ENCODE results near the gene HOXA13.
A peak's percentile ranks its signal among the peaks of the same experiment; 100 is the strongest.

The HOXA13 gene

GRCh38 chr7:27235387-27236311 is 35.8 kb upstream of the HOXA13 start:
- DNase-seq = peak; percentile 84

GRCh38 chr7:27229448-27229847 is 29.6 kb upstream of the HOXA13 start:
- DNase-seq = no peak

GRCh38 chr7:27224983-27225934 is 25.4 kb upstream of the HOXA13 start:
- peak; percentile 50 for DNase-seq

GRCh38 chr7:27223941-27224575 is 24.2 kb upstream of the HOXA13 start:
- DNase-seq = no peak

- DNase-seq = no peak
These were observed 21.4 kb upstream of the HOXA13 start for GRCh38 chr7:27221201-27221797.

- DNase-seq = no peak
These were observed 20.6 kb upstream of the HOXA13 start for GRCh38 chr7:27220440-27220955.

- no peak for DNase-seq
These were observed 19.9 kb upstream of the HOXA13 start for GRCh38 chr7:27219821-27220220.

GRCh38 chr7:27217951-27218350 is 18.1 kb upstream of the HOXA13 start:
- no peak for DNase-seq

GRCh38 chr7:27215356-27215755 is 15.5 kb upstream of the HOXA13 start:
- DNase-seq = no peak

GRCh38 chr7:27214239-27214950 is 14.5 kb upstream of the HOXA13 start:
- no peak for DNase-seq

GRCh38 chr7:27213433-27214238 is 13.7 kb upstream of the HOXA13 start:
- no peak for DNase-seq

- DNase-seq = peak; percentile 91
These were observed 12.9 kb upstream of the HOXA13 start for GRCh38 chr7:27212497-27213432.

- DNase-seq = no peak
These were observed 11.9 kb upstream of the HOXA13 start for GRCh38 chr7:27211764-27212204.

- no peak for DNase-seq
These were observed 11.2 kb upstream of the HOXA13 start for GRCh38 chr7:27211084-27211446.

GRCh38 chr7:27210441-27211083 is 10.7 kb upstream of the HOXA13 start:
- DNase-seq = peak; percentile 60

- DNase-seq = no peak
These were observed 10.1 kb upstream of the HOXA13 start for GRCh38 chr7:27209933-27210440.

- no peak for DNase-seq
These were observed 9.1 kb upstream of the HOXA13 start for GRCh38 chr7:27208998-27209397.

GRCh38 chr7:27207348-27207985 is 7.6 kb upstream of the HOXA13 start:
- DNase-seq = no peak

Measured in NCI-H69 (cell line).